Activated gamma-delta T cell treated with Interleukin-2 at 50 U/mL for 16 hours (primary cell): ENCODE measurements around the gene PGR.

ENCODE experiments used
- DNase-seq: peaks from one replicate; pipeline ENCODE4 v3.0.0-alpha.2; 2020

The PGR gene

DNA sequence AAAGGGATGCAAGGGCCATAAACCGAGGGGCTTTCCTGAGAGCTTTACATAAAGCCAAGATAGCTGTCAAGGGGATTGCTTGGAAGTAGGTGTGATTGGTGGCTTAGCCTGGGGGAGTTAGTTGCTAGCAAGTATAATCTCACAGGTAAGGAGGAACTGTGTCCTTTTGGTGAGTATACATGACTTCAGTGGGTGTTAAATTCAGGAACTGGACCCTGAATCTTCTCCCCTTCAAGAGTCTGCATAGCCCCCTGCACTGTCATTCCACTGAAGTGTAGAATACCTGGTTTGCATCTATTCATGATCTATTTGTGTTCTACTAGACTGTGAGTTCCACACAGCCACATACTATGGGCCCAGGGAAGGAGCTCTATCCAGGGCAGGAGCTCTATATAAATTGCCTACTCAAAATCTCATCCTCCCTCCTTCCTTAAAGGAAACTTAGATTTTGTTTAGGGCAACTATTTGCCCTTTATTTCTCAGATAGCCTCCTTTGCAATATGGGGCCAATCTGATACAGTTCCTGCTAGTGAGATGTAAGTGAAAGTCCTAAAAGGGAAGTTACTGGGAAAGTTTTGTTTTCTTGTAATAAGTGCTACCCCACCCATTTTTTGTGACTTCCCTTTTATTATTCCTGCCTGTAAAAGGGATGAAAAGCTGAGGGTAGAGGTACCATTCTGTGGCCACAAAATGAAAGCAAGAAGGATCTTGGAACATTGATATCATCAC lies 120.5 kb downstream of the PGR start:
- DNase-seq = no peak

DNA sequence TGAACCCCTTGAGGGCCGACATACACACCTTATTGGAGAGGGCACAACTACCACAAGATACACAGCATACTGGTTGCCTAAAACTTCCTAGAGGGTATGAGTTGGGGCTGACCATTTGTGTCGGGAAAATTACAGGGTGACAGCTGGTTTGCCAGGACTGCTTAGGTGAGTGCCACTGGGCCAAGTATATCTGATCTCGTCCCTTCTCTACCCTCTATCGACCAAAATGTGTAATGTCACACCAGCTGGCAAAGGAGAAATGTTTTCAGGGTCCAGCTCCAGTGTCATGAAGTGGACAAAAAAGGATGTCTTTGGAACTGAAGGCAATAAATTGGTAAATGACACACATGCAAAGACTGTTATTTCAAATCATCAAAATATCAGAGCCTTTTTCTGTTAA lies 126.1 kb downstream of the PGR start:
- no peak for DNase-seq

DNA sequence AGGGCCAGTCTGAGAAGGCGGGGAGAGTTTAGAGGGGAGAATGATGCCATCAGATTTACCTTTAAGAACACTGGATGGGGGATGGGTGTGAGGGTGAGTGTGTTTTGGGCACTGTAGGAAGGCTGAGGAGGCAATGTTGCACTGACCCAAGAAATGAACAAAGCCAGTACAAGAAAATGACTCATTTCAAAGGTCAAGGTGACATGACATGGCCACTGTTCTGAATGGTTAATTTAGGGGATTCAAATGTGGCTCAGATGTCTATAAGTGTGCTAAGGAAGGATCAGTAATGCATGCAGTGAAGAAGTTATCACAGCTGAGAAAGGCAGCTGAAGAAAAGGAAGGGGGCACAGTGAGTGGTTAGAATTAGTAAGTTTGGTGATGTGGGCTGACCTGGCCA lies 129.9 kb downstream of the PGR start:
- no peak for DNase-seq

DNA sequence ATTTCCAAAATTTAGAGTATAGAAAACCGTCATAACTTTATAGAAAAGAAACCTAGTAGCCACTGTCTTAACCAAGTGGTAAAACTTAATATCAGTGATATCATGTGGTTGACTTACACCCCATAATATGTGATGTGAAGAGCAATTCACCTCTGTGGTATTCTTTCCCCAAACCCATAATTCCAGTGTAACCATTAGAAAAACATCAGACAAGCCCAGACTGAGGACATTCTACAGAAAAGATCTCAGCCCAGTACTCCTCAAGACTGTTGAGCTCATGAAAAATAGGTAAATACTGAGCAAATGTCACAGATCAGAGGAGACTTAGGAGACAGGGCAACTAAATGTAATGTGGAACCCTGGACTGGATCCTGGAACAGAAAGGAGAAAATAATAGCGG lies 134.6 kb downstream of the PGR start:
- no peak for DNase-seq

DNA sequence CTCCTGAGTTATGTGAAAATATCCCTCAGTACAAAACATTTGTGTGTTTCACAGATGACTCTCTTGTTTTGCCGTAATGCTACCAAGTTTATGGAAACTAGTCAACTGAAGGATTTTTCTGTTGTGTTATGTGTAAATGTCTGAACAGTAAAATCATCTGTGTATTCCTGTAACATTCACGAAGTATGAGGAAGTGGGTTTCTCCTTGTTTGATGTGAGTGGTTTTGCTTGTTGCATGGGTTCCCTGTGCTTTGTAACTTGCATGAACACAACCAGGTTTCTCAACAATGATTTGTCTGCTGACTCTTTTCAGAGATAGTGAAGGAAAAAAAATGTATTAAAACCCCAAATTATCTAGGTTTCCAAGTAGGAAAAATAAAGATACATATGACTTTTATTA lies 138.1 kb downstream of the PGR start:
- no peak for DNase-seq

DNA sequence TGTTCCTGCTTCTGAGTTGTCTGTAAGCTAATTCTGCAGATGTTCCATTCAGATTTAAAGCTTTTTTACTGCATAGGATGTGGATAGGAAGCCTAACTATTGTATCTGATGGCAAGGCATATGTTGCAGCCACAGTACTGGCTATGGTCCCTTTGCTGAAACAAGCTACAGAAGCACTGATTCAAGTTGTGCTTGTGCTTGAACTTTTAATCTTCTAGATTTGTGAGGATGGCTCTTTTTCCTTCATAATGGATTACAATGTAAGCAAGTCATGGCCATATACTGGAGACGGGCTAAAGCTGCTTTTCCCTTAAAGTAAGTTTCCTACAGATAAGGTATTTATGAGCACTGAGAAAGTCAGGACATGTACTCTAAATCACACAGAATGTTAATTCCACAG lies 138.7 kb downstream of the PGR start:
- no peak for DNase-seq

DNA sequence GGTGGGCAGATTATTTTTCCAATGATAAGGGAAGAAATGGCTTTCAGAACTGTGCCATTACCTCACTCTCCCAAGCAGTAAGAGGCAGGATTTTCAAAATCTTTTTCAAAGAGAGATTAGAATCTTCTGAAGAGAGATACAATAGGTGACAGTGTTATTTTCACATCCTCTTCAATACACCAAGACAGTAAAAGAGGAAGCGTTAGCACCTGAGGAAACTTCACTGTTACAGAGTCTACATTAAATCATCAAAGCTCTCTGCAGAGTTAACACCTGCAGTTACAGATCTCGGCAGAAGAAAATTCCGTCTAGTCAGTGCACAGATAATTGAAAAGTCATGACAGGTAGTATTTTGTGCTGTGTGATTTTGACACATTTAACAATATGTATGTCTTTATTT lies 144.9 kb downstream of the PGR start:
- no peak for DNase-seq

DNA sequence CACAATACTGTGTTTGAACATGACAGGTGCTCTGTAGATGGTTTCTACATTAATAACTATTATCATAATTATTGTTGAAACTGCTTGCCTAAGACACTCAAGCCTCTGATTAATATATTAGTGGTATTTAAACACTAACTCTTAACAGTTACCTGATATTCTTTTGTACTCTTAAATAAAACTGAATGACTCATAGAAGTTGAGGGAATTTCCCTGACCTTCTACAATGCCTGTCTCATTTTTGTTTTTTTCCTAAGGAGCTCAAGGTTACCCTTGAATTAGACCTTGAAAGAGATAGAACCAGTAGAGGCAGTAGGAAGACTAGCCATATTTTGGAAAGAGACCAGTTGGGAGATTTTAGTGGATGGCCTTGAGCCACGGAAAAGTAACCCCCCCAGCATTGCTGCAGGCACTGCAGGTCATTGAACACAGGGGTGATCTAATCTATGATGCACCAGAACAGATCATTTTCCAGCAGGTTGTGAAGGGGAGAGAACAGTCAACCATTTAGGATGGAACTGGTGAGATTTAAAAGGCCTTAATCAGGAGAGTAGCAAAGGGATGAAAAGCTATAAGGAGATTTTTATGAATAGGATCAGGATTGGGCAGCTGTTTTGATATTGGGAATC lies 148.3 kb downstream of the PGR start:
- no peak for DNase-seq

DNA sequence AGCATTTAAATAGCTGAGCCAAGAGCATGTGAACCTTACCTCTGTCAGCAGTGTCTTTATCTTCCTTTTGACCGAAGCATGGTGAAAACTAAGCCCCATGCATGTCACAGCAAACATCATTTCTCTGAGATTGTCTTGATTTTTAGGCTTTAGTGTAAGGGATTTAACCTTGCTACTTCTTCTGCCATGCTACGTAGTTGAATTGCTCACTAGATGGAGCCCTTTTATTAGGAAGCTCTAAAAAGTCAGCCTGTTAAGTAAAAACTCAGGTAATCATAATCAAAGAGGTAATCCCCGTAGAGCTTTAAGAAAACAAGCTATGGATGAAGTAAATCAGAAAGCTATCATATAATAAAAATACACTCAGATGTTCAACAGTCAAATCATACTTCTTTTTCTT lies 149.5 kb downstream of the PGR start:
- DNase-seq = no peak
